DMS114 treated with DMSO at 0.1 percent for 48 hours (cell line): ENCODE results near the gene PYGO2.

Experiments
- DNase-seq: peaks from one replicate; lab custom pipeline; 2025; ENCODE audit not compliant: unreplicated experiment; lab: John Stamatoyannopoulos, UW

PYGO2 gene

GRCh38 chr1:154961207-154962155, at the start of gene PYGO2:
Gene PYGO2 (minus strand): TSS chr1:154961782. CDS start chr1:154961576, 206 bp downstream.
- peak; percentile 78 for DNase-seq

GRCh38 chr1:155011004-155011416, 49.4 kb upstream of the PYGO2 start:
- DNase-seq = no peak

- DNase-seq = no peak
Observed at GRCh38 chr1:155010211-155010918, 48.8 kb upstream of the PYGO2 start.

- DNase-seq = no peak
Observed at GRCh38 chr1:155009742-155010141, 48.2 kb upstream of the PYGO2 start.

- no peak for DNase-seq
Observed at GRCh38 chr1:155009221-155009711, 47.7 kb upstream of the PYGO2 start.

GRCh38 chr1:155008015-155008941, 46.7 kb upstream of the PYGO2 start:
- DNase-seq = no peak

GRCh38 chr1:155007251-155007828, 45.8 kb upstream of the PYGO2 start:
- no peak for DNase-seq

- peak; percentile 80 for DNase-seq
Observed at GRCh38 chr1:155006601-155007101, 45.1 kb upstream of the PYGO2 start.

- no peak for DNase-seq
Observed at GRCh38 chr1:155005076-155006011, 43.8 kb upstream of the PYGO2 start.

- DNase-seq = no peak
Observed at GRCh38 chr1:155004352-155005075, 42.9 kb upstream of the PYGO2 start.

- peak; percentile 37 for DNase-seq
Observed at GRCh38 chr1:155003766-155004351, 42.3 kb upstream of the PYGO2 start.

GRCh38 chr1:155003227-155003765, 41.7 kb upstream of the PYGO2 start:
- no peak for DNase-seq

- no peak for DNase-seq
Observed at GRCh38 chr1:155002464-155003226, 41.1 kb upstream of the PYGO2 start, which contains the start of gene ZBTB7B. Gene ZBTB7B (plus strand): TSS chr1:155002802. CDS start chr1:155014661, 11,859 bp downstream.

- DNase-seq = peak; percentile 100
Observed at GRCh38 chr1:155001675-155002463, 40.3 kb upstream of the PYGO2 start.

- DNase-seq = peak; percentile 75
Observed at GRCh38 chr1:155001425-155001674, 39.8 kb upstream of the PYGO2 start.

GRCh38 chr1:155000726-155001424, 39.3 kb upstream of the PYGO2 start:
- DNase-seq = peak; percentile 84
